ENCODE data around the gene ZNF365. TPM values are rescaled to one million over a fixed set of nuclear protein-coding genes. Genes with fewer than 3 reads are reported as not detected.

ZNF365 gene
- total RNA-seq, 1 experiment from 2014 or later = 1.8 TPM

DNA sequence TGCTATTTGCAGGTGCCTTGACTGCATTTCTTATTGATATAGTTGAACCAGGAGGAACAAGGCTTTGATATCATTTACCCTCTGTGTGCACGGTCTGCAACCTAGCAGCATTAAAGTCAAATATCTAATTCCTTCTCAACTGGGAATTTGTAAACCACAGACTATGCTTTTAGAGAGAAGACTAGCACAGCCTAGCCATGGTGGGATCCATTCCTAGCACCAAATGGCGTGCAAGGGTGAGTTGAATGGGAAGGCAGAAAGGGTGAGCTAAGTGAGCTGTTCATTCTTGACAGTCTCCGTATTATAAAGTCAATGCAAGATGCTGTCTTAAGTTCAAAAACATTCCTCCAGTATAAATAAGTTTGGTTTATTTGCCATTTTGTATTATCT is 2.9 kb downstream of the ZNF365 start:
- peaks cover 4 to 43% of the 10 kb centered on the region in 2 experiments; a peak in 3 of 4 replicates for H3K4me1 ChIP-seq (ENCODE audit: control insufficient read depth in 1 of 2, insufficient read depth in 2 of 2, low read length in 2 of 2)
- DNase-seq (ENCODE audit: low read depth, low spot score) (no peak), ATAC-seq (no peak)
- H3K27me3 ChIP-seq (ENCODE audit: insufficient read depth, low read length) = no peaks in the 10 kb centered on the region
- H3K4me2 ChIP-seq (ENCODE audit: low read length) = no peak overlapping the region
- BruUV-seq (replicated peaks) = no TSS peak
- intact Hi-C loops (cut with micrococcal nuclease) = no loop called here
- H3K4me3 ChIP-seq (replicated peaks in 1 of 2; ENCODE audit: low read depth in 1 of 2, low read length in 2 of 2) = no peak overlapping the region
- ChIA-PET POLR2A (no interaction called here), CTCF (no interaction called here), RAD21 (ENCODE audit: low non-redundant PET in 1 of 2, low total read pairs in 2 of 2, uncharacterized antibody in 2 of 2, unreplicated experiment in 2 of 2) (no interaction called here)
- H2AFZ ChIP-seq (ENCODE audit: low read depth, low read length, poor library complexity, severe bottlenecking) = no peak overlapping the region
- H3K9me3 ChIP-seq (ENCODE audit: control insufficient read depth in 1 of 2, insufficient read depth in 1 of 2, low read depth in 1 of 2, low read length in 2 of 2) = no peaks in the 10 kb centered on the region
- H3K9me2 ChIP-seq (ENCODE audit: insufficient read depth) = no peaks in the 10 kb centered on the region
- H4K20me1 ChIP-seq (ENCODE audit: insufficient read depth) = no peaks in the 10 kb centered on the region
- H3K27ac ChIP-seq (ENCODE audit: low read depth, low read length) = no peak overlapping the region
- H3K36me3 ChIP-seq (ENCODE audit: control insufficient read depth in 1 of 2, insufficient read depth in 2 of 2, low read length in 2 of 2) = no peaks in the 10 kb centered on the region
- TF ChIP-seq POLR2AphosphoS5 (IDR thresholded peaks at IDR 0.05; ENCODE audit: low read depth, low read length) = no peak
- TF ChIP-seq ZFX (IDR thresholded peaks at IDR 0.05) = no peak
- no peak for TF ChIP-seq CBX3 (IDR thresholded peaks at IDR 0.05; ENCODE audit: low read depth)
- no peak overlapping the region for H3K9ac ChIP-seq (ENCODE audit: low read length)
- H3K79me2 ChIP-seq (ENCODE audit: insufficient read depth, low read length) = no peaks in the 10 kb centered on the region

DNA sequence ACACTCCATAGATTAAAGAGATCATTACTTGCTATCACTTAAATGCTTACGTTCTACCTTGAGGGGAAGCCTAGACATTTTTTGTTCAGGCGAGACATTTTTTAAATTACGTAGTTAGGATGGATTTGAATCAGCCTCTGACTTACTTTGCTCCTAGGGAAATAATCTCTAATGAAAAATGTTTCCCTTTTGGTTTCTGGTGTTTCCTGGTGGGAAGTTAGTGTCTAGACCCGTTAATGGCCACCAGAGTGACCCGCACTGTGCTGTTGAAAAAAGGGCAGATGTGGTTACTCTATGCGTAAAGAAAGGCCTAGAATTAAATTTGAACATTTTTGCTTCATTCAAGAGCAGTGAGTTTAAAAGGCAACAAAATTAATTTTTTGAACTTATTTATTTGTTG is 3.8 kb downstream of the ZNF365 start:
- ATAC-seq (no peak), DNase-seq (ENCODE audit: low read depth, low spot score) (no peak)
- intact Hi-C loops (cut with micrococcal nuclease) = no loop called here
- Histone ChIP-seq H2AFZ (ENCODE audit: low read depth, low read length, poor library complexity, severe bottlenecking) (no peak overlapping the region), H3K9me2 (ENCODE audit: insufficient read depth) (no peaks in the 10 kb centered on the region), H3K27ac (ENCODE audit: low read depth, low read length) (no peak overlapping the region), H3K9ac (ENCODE audit: low read length) (no peak overlapping the region), H3K9me3 (ENCODE audit: control insufficient read depth in 1 of 2, insufficient read depth in 1 of 2, low read depth in 1 of 2, low read length in 2 of 2) (no peaks in the 10 kb centered on the region), H3K4me2 (ENCODE audit: low read length) (no peak overlapping the region), H3K4me1 (ENCODE audit: control insufficient read depth in 1 of 2, insufficient read depth in 2 of 2, low read length in 2 of 2) (peaks cover 4 to 52% of the 10 kb centered on the region in 2 experiments; a peak in 3 of 4 replicates), H3K27me3 (ENCODE audit: insufficient read depth, low read length) (no peaks in the 10 kb centered on the region), H3K4me3 (replicated peaks in 1 of 2; ENCODE audit: low read depth in 1 of 2, low read length in 2 of 2) (no peak overlapping the region), H3K36me3 (ENCODE audit: control insufficient read depth in 1 of 2, insufficient read depth in 2 of 2, low read length in 2 of 2) (no peaks in the 10 kb centered on the region), H3K79me2 (ENCODE audit: insufficient read depth, low read length) (no peaks in the 10 kb centered on the region), H4K20me1 (ENCODE audit: insufficient read depth) (no peaks in the 10 kb centered on the region)
- RAD21 ChIA-PET (ENCODE audit: low non-redundant PET in 1 of 2, low total read pairs in 2 of 2, uncharacterized antibody in 2 of 2, unreplicated experiment in 2 of 2) = no interaction called here
- CTCF ChIA-PET = no interaction called here
- POLR2A ChIA-PET = no interaction called here
- BruUV-seq (replicated peaks) = no TSS peak
- TF ChIP-seq, protein P1, sequence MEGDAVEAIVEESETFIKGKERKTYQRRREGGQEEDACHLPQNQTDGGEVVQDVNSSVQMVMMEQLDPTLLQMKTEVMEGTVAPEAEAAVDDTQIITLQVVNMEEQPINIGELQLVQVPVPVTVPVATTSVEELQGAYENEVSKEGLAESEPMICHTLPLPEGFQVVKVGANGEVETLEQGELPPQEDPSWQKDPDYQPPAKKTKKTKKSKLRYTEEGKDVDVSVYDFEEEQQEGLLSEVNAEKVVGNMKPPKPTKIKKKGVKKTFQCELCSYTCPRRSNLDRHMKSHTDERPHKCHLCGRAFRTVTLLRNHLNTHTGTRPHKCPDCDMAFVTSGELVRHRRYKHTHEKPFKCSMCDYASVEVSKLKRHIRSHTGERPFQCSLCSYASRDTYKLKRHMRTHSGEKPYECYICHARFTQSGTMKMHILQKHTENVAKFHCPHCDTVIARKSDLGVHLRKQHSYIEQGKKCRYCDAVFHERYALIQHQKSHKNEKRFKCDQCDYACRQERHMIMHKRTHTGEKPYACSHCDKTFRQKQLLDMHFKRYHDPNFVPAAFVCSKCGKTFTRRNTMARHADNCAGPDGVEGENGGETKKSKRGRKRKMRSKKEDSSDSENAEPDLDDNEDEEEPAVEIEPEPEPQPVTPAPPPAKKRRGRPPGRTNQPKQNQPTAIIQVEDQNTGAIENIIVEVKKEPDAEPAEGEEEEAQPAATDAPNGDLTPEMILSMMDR (IDR thresholded peaks at IDR 0.05 in 2 of 3, conservative IDR thresholded peaks at IDR 0.05 in 1 of 3; ENCODE audit: borderline replicate concordance in 1 of 3, insufficient read depth in 1 of 3, low read depth in 2 of 3, low read length in 2 of 3) = no peak
- TF ChIP-seq SP1 (IDR thresholded peaks at IDR 0.05; ENCODE audit: low read depth) = no peak
- no peak for TF ChIP-seq JUND (IDR thresholded peaks at IDR 0.05)
- TF ChIP-seq FOSL1 (IDR thresholded peaks at IDR 0.05; ENCODE audit: low read depth) = no peak
- TF ChIP-seq CEBPB (IDR thresholded peaks at IDR 0.05; ENCODE audit: low read depth) = no peak
- no peak for TF ChIP-seq POLR2AphosphoS5 (IDR thresholded peaks at IDR 0.05; ENCODE audit: low read depth, low read length)
- TF ChIP-seq, protein P2, sequence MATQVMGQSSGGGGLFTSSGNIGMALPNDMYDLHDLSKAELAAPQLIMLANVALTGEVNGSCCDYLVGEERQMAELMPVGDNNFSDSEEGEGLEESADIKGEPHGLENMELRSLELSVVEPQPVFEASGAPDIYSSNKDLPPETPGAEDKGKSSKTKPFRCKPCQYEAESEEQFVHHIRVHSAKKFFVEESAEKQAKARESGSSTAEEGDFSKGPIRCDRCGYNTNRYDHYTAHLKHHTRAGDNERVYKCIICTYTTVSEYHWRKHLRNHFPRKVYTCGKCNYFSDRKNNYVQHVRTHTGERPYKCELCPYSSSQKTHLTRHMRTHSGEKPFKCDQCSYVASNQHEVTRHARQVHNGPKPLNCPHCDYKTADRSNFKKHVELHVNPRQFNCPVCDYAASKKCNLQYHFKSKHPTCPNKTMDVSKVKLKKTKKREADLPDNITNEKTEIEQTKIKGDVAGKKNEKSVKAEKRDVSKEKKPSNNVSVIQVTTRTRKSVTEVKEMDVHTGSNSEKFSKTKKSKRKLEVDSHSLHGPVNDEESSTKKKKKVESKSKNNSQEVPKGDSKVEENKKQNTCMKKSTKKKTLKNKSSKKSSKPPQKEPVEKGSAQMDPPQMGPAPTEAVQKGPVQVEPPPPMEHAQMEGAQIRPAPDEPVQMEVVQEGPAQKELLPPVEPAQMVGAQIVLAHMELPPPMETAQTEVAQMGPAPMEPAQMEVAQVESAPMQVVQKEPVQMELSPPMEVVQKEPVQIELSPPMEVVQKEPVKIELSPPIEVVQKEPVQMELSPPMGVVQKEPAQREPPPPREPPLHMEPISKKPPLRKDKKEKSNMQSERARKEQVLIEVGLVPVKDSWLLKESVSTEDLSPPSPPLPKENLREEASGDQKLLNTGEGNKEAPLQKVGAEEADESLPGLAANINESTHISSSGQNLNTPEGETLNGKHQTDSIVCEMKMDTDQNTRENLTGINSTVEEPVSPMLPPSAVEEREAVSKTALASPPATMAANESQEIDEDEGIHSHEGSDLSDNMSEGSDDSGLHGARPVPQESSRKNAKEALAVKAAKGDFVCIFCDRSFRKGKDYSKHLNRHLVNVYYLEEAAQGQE (IDR thresholded peaks at IDR 0.05; ENCODE audit: low read depth) = no peak
- no peak for TF ChIP-seq EZH2phosphoT487 (IDR thresholded peaks at IDR 0.05; ENCODE audit: borderline replicate concordance)
- TF ChIP-seq, protein P3, sequence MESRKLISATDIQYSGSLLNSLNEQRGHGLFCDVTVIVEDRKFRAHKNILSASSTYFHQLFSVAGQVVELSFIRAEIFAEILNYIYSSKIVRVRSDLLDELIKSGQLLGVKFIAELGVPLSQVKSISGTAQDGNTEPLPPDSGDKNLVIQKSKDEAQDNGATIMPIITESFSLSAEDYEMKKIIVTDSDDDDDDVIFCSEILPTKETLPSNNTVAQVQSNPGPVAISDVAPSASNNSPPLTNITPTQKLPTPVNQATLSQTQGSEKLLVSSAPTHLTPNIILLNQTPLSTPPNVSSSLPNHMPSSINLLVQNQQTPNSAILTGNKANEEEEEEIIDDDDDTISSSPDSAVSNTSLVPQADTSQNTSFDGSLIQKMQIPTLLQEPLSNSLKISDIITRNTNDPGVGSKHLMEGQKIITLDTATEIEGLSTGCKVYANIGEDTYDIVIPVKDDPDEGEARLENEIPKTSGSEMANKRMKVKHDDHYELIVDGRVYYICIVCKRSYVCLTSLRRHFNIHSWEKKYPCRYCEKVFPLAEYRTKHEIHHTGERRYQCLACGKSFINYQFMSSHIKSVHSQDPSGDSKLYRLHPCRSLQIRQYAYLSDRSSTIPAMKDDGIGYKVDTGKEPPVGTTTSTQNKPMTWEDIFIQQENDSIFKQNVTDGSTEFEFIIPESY (IDR thresholded peaks at IDR 0.05; ENCODE audit: extremely low read depth, insufficient replicate concordance, low read length) = no peak
- TF ChIP-seq ZNF274 (IDR thresholded peaks at IDR 0.05; ENCODE audit: low read depth, low read length) = no peak
- no peak for TF ChIP-seq POLR2A (IDR thresholded peaks at IDR 0.05; ENCODE audit: borderline replicate concordance, extremely low read depth, insufficient read depth, insufficient read length)
- TF ChIP-seq ZFX (IDR thresholded peaks at IDR 0.05) = no peak
- TF ChIP-seq, protein P4, sequence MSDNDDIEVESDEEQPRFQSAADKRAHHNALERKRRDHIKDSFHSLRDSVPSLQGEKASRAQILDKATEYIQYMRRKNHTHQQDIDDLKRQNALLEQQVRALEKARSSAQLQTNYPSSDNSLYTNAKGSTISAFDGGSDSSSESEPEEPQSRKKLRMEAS (IDR thresholded peaks at IDR 0.05) = no peak

Measured in HCT116 (cell line).